HG03175 (cell line): ENCODE measurements around the gene UNC119B.
"Not testable (repeated sequence)": the region's sequence is repeated elsewhere in the genome, so short reads cannot be mapped to it uniquely, and the experiment has no call there.

ENCODE experiments used
- ATAC-seq: cut with Tn5 transposase; IDR thresholded peaks from one replicate; pipeline ENCODE4 v1.9.1; 2021; ENCODE audit warnings: mild to moderate bottlenecking, moderate library complexity; ENCODE audit not compliant: unreplicated experiment

Gene UNC119B

GRCh38 chr12:120710031-120710804, at the start of gene UNC119B:
TSS of gene UNC119B (plus strand) at chr12:120710458. CDS start at chr12:120710475, 17 bp downstream.
- ATAC-seq: peak; percentile 67

- ATAC-seq: no peak
These were observed 48.8 kb upstream of the UNC119B start for GRCh38 chr12:120661432-120661831.

GRCh38 chr12:120662879-120663278, 47.4 kb upstream of the UNC119B start:
- no peak for ATAC-seq

GRCh38 chr12:120663741-120664140, 46.5 kb upstream of the UNC119B start:
- ATAC-seq: no peak

GRCh38 chr12:120666571-120667390, 43.5 kb upstream of the UNC119B start:
- ATAC-seq: no peak

- ATAC-seq: no peak
These were observed 42.0 kb upstream of the UNC119B start for GRCh38 chr12:120668091-120668867.

- peak; percentile 72 for ATAC-seq
These were observed 41.1 kb upstream of the UNC119B start for GRCh38 chr12:120668868-120669840.

GRCh38 chr12:120670237-120670636, 40.0 kb upstream of the UNC119B start:
- not testable (repeated sequence) for ATAC-seq

GRCh38 chr12:120670667-120671066, 39.6 kb upstream of the UNC119B start:
- no peak for ATAC-seq

GRCh38 chr12:120674097-120674636, 36.1 kb upstream of the UNC119B start:
- no peak for ATAC-seq

- ATAC-seq: peak; percentile 55
These were observed 32.3 kb upstream of the UNC119B start for GRCh38 chr12:120677765-120678473.

GRCh38 chr12:120678572-120678971, 31.7 kb upstream of the UNC119B start:
- no peak for ATAC-seq

GRCh38 chr12:120680165-120680738, 30.0 kb upstream of the UNC119B start:
- ATAC-seq: no peak

GRCh38 chr12:120684523-120684932, 25.7 kb upstream of the UNC119B start:
- no peak for ATAC-seq

GRCh38 chr12:120685522-120685921, 24.7 kb upstream of the UNC119B start:
- ATAC-seq: no peak

GRCh38 chr12:120686151-120686689, 24.0 kb upstream of the UNC119B start:
- peak; percentile 73 for ATAC-seq

- ATAC-seq: peak; percentile 63
These were observed 23.3 kb upstream of the UNC119B start, which contains the start of gene MLEC for GRCh38 chr12:120686690-120687577. TSS of gene MLEC (plus strand) at chr12:120687149. CDS start at chr12:120687297, 148 bp downstream.
